Kidney capillary endothelial cell (primary cell): ENCODE measurements around the gene EEF1A1.
"Not testable (repeated sequence)": the region's sequence is repeated elsewhere in the genome, so short reads cannot be mapped to it uniquely, and the experiment has no call there.

Source experiments
- DNase-seq: peaks from one replicate; pipeline ENCODE4 v3.0.0-alpha.2; 2018; ENCODE audit warnings: low spot score

Gene EEF1A1

GRCh38 chr6:73537677-73538076, 16.8 kb upstream of the EEF1A1 start:
- DNase-seq: no peak

- DNase-seq: no peak
These were observed 13.8 kb upstream of the EEF1A1 start for GRCh38 chr6:73534628-73535027.

GRCh38 chr6:73532293-73532692, 11.5 kb upstream of the EEF1A1 start:
- DNase-seq: no peak

- no peak for DNase-seq
These were observed 8.1 kb upstream of the EEF1A1 start for GRCh38 chr6:73528897-73529296.

GRCh38 chr6:73525546-73526330, 4.9 kb upstream of the EEF1A1 start:
- no peak for DNase-seq

- DNase-seq: peak; percentile 63
These were observed 2.7 kb upstream of the EEF1A1 start for GRCh38 chr6:73523434-73524123.

- DNase-seq: peak; percentile 71
These were observed 636 bp upstream of the EEF1A1 start for GRCh38 chr6:73521351-73521985.

GRCh38 chr6:73519926-73520687, 725 bp downstream of the EEF1A1 start:
- DNase-seq: peak; percentile 70

GRCh38 chr6:73518982-73519881, 1.6 kb downstream of the EEF1A1 start:
- DNase-seq: peak; percentile 21

- not testable (repeated sequence) for DNase-seq
These were observed 2.5 kb downstream of the EEF1A1 start for GRCh38 chr6:73518100-73518981.

GRCh38 chr6:73516514-73517489, 4.0 kb downstream of the EEF1A1 start:
- DNase-seq: peak; percentile 14

- DNase-seq: no peak
These were observed 5.6 kb downstream of the EEF1A1 start for GRCh38 chr6:73515204-73515655.

GRCh38 chr6:73514746-73515110, 6.1 kb downstream of the EEF1A1 start:
- peak; percentile 5 for DNase-seq

- DNase-seq: peak; percentile 20
These were observed 7.4 kb downstream of the EEF1A1 start for GRCh38 chr6:73513496-73513854.

- DNase-seq: no peak
These were observed 9.0 kb downstream of the EEF1A1 start for GRCh38 chr6:73511796-73512195.

- DNase-seq: no peak
These were observed 11.0 kb downstream of the EEF1A1 start for GRCh38 chr6:73509851-73510250.

GRCh38 chr6:73508776-73509175, 12.1 kb downstream of the EEF1A1 start:
- no peak for DNase-seq

- DNase-seq: no peak
These were observed 14.6 kb downstream of the EEF1A1 start for GRCh38 chr6:73506246-73506645.

GRCh38 chr6:73505705-73506104, 15.1 kb downstream of the EEF1A1 start:
- not testable (repeated sequence) for DNase-seq
